CD4-positive, alpha-beta T cell treated with Interleukin-1 beta for 1 hour (primary cell): ENCODE results near the gene SLC4A1AP.

Source experiments
- DNase-seq, 2 donors: peaks; one replicate each; pipeline ENCODE4 v3.0.0-alpha.2; 2020 to 2022

Gene SLC4A1AP

GRCh38 chr2:27704342-27704876 is 40.7 kb downstream of the SLC4A1AP start:
- no peak for DNase-seq

DNA sequence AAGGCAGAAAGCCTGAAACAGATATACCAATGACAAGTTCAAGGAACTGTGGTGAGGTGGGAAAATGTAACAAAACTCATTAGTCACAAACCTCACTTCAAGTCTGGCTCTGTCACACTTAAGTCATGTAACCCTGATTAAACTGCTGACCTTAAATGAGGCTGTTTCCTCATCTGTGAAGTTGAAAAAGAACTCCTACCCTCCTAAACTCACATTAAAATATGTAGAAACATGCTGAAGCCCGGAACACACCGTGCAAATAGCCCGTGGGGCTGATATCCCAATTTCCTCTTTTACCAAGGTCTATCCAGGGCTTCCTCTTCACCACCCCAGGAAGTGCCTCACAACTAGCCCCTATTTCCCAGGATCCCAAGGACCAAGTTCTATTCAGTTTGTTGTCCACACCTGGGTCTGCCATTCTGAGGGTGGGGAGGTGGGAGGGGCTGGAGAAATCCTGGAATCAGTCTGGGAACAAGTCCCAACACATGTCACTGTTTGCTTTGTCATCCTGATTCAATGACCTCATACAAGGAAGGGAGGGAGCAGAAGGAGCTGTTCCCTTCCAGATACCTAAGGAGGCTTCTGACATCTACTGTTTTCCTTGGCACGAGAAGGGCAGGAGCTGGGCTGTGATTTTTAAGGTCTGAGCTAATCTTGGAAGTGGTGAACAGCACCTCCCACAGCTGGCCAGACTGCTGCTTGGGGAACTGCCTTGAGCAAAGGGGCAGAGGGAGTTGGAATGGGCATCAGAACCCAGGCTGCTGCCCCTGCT is 42.3 kb downstream of the SLC4A1AP start:
- DNase-seq, result no peak

DNA sequence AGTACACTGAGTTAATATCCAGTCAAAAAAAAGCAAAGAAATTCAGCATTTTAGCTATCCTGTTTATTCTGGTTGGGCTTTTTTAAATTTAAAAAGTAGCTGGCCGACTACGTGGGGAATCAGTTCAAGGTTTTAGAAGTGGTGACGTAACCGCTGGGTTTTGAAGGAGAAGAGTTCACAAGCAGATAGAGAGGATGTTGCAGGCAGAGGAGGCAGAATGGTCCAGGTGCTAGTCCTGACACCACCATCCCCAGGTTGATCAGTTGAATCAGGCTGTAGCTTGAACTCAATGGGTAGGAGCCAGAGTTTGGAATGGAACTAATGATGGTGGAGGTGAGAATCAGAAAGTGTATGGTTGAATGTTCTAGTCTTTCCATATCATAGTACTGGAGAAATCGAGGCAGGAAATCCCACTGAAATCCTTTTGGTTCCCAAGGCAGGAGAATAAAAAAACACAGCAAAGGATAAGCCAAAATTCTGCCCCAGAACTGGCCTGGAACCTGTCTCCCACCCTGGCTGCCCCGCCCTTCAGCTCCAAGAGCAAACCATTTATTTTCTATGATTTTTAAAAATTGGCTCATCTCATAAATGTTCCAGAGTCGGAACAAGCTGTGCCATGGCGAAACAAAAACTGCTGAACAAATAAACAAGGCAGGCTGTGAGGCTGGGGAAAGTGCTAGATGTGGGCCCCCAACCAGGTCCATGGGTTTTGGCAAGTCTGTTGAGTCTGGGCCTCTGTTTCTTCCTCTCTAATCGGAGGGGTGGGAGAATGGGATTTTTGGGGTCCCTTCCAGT is 44.0 kb downstream of the SLC4A1AP start:
- DNase-seq, result no peak

GRCh38 chr2:27708257-27708654 is 44.6 kb downstream of the SLC4A1AP start:
- no peak for DNase-seq

- DNase-seq, result no peak
These were observed 45.0 kb downstream of the SLC4A1AP start for GRCh38 chr2:27708666-27709065.

GRCh38 chr2:27709326-27709725 is 45.6 kb downstream of the SLC4A1AP start:
- DNase-seq, result no peak

- DNase-seq, result no peak
These were observed 46.4 kb downstream of the SLC4A1AP start for GRCh38 chr2:27709960-27710575.

DNA sequence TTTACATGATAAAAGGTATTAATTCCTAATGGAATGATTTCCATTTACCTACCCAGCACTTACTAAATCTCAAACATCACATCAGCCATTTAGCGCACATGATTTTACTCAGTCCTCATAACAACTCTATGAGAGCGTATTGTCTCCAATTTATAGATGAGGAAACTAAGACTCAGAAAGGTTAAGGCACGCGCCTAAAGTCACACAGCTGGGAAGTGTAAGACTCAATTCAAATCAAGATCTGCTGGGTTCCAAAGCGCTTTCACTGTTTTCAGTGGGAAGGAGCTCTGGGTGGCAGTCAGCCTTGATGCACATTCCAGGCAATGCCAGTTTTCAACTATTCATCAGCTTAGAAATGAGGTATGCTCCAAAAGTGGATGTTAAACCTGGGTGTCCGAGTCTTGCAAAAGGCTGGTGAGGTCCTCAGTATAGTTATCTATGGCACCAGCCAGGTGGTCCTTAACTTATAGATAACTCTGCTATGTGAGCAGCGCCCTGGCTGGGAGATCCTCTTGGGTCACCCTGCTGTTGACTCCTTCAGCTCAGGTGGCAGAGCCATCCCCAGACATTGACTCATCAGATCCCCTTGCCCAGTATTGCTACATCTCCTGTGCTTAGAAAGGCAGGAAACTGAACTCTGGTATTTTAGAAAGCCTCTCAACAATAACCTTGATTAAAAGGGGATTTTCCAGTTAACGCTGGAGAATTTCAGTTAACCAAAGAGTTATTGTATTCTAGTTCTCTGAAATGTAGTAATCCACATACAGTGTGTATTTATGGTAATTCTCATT is 47.1 kb downstream of the SLC4A1AP start:
- no peak for DNase-seq

- DNase-seq, result no peak
These were observed 48.1 kb downstream of the SLC4A1AP start for GRCh38 chr2:27711804-27712203.

GRCh38 chr2:27712522-27712921 is 48.8 kb downstream of the SLC4A1AP start:
- DNase-seq, result no peak

DNA sequence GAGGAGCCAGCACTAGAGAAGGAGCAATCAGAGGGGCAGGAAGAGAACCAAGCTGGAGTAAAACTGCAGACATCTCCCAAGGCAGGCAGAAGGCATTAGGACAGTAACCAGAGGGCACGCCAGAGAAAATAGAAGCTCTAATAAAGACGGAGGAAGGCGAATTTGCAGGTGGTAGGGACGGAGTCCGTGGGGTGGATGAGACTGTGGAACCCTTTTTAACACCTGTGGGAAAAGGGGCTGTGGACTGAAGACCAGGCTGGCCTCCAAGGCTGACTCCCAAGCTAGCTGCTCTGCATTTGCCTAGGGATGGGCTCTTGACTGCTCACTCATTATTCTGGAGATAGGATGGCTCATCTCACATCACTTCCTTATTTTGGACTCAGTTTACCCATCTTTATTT is 49.5 kb downstream of the SLC4A1AP start:
- DNase-seq, result no peak

GRCh38 chr2:27714053-27714452 is 50.4 kb downstream of the SLC4A1AP start:
- DNase-seq, result no peak

- DNase-seq, result no peak
These were observed 51.2 kb downstream of the SLC4A1AP start for GRCh38 chr2:27714851-27715291.

- peak; percentile 13 to 38 for DNase-seq
These were observed 51.9 kb downstream of the SLC4A1AP start for GRCh38 chr2:27715318-27716210.

GRCh38 chr2:27716301-27717069 is 52.8 kb downstream of the SLC4A1AP start:
- no peak for DNase-seq

- DNase-seq, result no peak
These were observed 53.5 kb downstream of the SLC4A1AP start for GRCh38 chr2:27717070-27717795.

DNA sequence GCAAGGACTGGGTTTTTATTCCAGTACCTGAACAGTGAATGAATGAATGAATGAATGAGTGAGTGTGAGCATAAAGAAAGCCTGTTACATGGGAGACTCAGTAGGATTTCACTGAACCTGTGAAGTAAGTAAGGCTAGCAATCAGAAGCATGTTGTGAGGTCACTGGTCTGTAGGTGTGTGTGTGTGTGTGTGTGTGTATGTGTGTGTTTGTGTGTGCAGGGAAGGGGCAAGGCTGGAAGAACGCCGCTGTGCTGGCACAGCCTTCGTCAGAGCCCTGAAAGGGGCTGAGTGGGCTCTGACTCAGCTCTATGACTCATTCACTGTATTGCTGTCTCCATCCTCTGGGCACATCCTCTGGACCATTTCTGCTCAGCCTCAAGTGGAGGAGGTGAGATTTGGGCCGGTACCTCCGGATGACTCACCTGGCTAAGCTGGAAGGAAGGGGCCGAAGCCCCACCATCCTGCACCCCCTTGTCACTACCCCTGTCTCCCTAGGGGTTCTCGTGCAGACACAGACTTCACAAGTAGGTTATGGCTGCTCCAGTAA is 56.4 kb downstream of the SLC4A1AP start:
- peak in 1 of 2 donors; percentile 64 for DNase-seq

DNA sequence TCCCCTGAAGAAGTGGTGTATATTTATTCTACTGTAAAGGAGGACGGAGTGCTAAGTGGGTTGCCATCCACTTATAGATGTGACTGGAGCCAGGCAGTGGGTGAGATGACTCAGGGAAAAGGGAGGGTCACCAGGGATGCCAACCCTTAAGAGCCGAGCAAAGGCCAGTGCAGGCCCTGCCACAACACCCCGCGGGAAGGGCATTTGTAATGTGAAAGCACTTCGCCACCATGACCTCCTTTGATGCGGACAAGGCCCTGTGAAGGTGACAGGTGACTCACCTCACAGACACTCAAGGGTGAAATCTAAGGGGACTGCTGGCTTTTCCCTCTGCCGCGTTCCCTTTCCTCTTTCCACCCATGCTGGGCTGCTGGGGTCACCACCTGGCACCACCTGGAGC is 57.6 kb downstream of the SLC4A1AP start:
- DNase-seq, result no peak

DNA sequence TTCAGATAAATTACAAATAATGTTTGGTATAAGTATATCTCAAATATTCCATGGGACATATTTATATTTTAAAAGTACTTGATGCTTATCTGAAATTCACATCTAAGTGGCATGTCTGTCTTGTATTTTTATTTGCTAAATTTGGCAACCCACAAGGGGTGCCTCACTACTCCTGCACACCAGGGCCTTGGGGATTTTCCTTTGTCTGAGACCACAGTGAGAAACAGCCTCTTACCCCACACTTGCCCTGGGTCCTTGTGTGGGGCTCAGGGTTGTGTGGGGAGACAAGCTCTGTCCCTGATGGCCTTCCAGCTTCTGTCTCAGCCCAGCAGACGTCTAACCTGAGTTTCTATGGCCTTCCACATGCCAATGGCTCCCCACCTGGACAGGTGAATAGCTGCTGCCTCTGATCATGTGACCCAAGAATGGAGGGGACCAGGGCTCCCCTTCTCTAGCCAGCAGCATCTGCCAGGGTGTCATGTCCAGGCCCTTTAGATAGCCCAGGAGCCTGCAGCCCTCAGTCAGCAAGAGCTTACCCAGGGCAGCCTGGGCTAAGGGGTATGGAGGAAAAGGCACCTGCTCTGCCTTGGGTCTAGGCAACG is 58.3 kb downstream of the SLC4A1AP start:
- no peak for DNase-seq
